NCI-H524 (cell line): ENCODE data around the gene GPHB5.
"Not testable (repeated sequence)": the region's sequence is repeated elsewhere in the genome, so short reads cannot be mapped to it uniquely, and the experiment has no call there.

Experiments
- DNase-seq, 2 experiments: peaks; one replicate each; lab custom pipeline; 2025; lab: John Stamatoyannopoulos, UW

The GPHB5 gene, protein sequence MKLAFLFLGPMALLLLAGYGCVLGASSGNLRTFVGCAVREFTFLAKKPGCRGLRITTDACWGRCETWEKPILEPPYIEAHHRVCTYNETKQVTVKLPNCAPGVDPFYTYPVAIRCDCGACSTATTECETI

GRCh38 chr14:63318835-63319234 is at the start of gene GPHB5:
Gene GPHB5 (minus strand): TSS chr14:63318935. CDS start chr14:63317849, 1,086 bp downstream.
- no peak for DNase-seq

DNA sequence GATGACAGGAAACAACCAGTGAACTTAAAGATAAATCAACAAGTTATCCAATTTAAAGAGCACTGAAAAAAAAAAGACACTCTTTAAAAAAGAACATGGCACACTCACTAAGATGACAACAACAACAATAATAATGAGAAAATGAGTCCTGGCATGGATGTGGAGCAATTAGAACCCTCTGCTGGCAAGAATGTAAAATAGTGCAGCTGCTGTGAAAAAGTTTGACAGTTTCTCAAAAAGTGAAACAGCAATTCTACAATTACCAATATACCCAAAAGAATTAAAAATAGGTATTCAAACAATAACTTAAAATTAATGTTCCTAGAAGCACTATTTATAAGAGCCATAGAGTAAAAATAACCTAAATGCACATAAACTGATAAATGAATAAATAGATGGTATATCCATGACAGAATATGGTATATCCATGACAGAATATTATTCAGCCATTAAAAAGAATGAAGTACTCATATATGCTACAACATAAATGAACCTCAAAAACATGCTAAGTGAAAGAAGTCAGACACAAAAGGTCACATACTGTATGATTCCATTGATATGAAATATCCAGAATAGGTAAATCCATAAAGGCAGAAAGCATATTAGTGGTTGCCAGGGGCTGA is 49.1 kb upstream of the GPHB5 start:
- no peak for DNase-seq

- DNase-seq = no peak
These were observed 43.7 kb upstream of the GPHB5 start for GRCh38 chr14:63362389-63362819.

DNA sequence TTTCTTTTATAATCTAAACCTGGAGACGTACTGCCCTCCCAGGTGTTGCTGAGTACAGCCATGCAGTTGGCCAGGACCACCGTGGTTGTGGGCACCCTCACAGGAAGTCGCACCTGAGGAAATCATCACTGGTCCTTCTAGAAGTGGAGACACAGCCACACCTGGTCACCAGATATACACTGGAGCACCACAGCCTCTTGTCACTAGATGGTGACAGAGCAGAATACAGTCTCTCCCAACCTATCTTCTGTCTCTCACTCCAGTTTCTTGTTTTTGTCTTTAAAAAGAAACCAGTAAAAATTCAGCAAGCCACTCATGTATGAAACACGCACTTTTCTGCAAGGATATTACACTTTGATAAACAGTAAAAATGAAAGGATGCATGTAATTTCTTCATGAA is 43.1 kb upstream of the GPHB5 start:
- DNase-seq = no peak

GRCh38 chr14:63357841-63358240 is 39.1 kb upstream of the GPHB5 start:
- no peak for DNase-seq

DNA sequence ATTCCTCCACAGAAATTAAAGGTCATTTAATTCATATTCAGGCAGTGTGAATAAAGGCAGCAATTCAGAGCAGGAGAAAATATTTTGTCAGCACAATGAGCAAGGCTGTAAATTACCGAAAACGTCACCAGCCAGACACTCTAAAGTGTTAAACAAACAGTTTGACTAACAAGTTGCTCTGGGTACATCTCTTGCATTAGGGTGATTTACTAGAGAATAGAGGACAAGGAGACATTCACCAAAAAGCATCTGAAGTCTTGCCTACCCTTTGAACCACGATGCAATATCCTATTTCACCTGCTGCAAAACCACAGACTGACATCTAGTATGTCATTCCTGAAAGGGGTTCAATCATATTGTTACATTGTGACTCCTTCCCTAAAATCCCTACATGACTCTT is 27.1 kb upstream of the GPHB5 start:
- no peak for DNase-seq

- DNase-seq = no peak
These were observed 25.6 kb upstream of the GPHB5 start for GRCh38 chr14:63344336-63344735.

- no peak for DNase-seq
These were observed 25.1 kb upstream of the GPHB5 start for GRCh38 chr14:63343878-63344277.

- no peak for DNase-seq
These were observed 23.6 kb upstream of the GPHB5 start for GRCh38 chr14:63342371-63342770.

DNA sequence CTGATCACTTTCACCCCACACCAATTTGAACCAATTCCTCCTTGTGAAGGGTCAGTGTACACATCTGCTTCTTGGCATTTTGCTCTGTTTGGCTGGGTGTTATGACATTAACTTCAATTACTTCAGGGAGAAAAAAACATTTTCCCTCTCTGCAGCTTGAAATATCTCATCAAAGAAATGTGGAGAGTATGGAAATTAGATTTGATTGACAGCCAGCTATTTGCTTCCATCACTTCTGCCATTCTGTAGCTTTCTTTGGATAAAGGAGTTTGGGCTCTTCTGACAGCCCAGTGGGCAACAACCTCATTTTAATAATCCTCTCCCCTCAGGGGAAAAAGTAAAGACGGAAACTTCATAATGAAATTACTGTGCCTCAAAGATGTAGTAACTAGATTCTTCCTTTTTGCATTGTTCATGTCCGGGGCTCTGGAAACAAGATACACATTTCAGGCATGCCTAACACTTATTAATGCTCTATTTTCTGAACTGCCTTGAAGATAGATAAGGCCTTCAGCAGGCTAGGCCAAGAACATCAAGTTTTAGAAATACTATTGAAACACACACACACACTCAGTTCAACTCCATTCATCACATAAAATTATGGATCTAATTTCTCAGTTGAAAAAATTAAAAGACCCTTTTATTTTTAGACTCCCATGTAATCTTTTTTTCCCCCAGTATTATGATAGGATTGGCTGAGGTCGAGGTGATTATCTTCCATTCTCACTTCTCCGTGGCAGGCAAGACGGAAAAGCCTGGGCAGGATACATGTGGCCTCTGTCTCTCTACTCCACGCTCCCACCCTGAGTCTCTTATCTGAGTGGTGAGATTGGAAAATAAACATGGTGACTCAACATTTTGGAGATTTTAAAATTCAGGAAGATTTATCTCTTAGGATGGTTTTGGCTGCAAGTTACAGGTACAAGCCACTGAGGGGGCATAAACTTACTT is 10.3 kb upstream of the GPHB5 start:
- DNase-seq = no peak

GRCh38 chr14:63326840-63327239 is 8.1 kb upstream of the GPHB5 start:
- no peak for DNase-seq

DNA sequence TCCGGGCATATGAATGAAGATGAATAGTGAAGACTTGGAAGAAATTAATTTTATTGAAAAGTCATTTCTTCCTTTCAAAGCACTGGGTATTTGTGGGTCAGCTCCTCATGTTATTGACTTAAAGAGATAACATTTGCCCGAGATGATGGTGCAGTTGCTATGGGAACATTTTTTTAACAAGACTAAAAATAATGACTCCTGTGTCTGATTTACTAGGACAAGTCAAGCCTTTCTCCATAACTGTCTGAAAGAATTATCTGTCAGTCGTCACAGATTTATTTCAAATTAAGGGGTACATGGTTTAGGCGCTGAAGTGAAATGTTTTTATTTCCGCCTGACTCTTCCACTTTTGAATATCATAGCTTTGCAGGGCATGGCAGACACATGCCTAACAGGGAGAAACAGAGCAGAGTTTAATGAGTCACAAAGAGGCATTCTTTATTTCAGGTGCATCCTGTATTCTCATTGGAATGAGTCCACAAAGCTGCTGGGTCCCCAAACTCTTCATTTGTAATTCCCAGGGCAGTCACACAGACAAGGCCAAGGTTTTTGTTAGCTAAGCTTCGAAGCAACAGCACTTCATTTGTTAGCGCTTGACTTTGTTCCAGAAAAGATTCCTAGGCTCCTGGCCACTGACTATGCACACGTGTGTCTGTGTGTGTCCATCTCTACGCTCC is 4.3 kb upstream of the GPHB5 start:
- DNase-seq = no peak

DNA sequence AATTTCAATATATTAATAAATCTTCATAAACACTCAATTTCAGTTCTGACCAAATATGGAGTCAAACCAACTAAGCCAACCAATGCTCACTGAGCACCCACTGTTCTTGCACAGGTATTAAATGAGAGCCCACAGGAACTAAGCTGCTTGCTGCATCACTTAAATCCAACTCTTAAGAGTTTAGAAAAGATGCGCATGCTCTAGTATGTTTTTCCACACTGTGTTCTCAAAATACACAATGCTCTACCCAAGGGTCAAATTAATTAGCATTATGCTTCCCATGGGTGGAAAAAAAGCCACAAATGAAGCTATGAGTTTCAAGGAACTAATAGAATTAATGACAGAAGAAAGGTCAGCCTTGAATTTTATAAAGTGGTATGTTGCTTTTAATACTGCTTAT is 3.7 kb upstream of the GPHB5 start:
- no peak for DNase-seq

GRCh38 chr14:63308723-63309317 is 9.9 kb downstream of the GPHB5 start:
- DNase-seq = peak; percentile 42 to 66

DNA sequence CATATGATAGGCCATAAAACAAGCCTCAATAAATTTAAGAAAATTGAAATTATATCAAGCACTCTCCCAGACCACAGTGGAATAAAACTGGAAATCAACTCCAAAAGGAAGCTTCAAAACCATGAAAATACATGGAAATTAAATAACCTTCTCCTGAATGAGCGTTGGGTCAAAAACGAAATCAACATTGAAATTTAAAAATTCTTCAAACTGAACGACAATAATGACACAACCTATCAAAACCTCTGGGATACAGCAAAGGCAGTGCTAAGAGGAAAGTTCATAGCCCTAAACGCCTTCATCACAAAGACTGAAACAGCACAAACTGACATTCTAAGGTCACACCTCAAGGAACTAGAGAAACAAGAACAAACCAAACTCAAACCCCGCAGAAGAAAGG is 14.3 kb downstream of the GPHB5 start:
- DNase-seq = not testable (repeated sequence)

DNA sequence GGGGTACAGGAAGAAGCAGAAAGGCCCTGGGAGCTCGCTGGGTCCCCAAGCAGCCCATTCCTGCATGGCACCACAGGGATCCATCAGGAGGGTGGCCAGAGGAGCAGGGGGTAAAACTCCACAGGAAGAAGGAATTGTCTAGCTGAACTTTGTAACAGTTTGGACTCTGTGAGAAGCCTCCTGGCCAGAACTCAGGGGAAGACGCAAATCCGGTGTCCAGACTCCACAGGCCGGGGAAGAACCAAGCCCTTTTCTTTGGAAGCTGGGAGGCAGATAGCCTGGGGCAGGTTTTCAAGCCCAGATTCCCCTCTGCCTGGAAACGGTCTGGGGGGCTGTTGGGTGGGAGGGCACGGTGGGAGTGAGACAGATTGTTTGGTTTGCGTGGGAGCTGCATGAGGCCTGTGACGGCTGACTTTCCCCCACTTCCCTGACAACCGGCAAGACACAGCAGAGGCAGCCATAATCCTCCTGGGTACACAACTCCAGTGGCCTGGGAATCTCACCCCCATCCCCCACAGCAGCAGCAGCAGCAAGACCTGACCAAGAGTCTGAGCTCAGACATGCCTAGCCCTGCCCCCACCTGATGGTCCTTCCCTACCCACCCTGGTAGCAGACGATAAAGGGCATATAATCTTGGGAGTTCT is 16.7 kb downstream of the GPHB5 start:
- no peak for DNase-seq

DNA sequence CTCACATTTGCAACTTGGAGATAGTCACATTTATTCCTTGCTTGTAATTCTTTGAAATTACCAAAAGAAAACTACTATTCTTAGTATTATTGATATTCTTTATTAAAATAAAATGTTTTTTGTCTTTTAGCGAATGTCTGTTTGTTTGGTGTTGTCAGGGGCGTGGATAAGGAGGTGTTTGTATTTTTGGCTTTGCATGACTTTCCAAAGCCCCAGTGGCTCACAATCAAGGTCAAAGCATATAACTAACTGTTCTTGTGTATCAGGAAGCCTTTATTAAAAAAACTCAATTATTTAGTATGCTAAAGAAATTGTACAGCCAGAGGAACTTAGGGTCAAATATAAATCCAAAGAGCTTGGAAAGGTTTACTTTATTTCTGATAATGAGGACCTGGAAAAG is 17.9 kb downstream of the GPHB5 start:
- no peak for DNase-seq

GRCh38 chr14:63299351-63300110 is 19.2 kb downstream of the GPHB5 start:
- DNase-seq = no peak

- no peak for DNase-seq
These were observed 21.2 kb downstream of the GPHB5 start for GRCh38 chr14:63297372-63298063.

DNA sequence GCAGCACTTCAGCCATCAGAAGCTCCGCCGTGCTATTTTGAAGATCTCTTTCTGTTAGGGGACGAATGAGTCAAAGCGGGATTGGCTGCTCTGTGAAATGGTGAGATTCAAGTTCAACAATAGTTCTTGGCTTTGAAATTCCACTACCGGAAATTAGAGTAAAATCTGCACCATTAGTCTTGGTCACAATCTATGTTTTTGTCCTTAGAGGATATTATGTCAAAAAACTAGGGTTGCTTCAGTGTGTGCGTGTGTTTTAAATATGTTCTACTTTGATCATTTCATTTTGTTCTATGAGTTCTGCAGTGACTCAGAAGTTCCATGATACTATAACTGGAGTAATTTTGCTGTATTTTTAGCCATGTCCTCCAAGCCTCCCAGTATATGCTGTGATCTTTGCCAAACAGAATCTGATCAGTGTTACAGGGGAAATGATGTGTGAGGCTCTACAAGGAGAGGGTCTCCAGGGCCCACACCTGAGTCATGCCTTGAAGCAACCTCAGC is 22.6 kb downstream of the GPHB5 start:
- DNase-seq = no peak
